GM12878 (cell line): ENCODE data around the gene SAPCD2. TPM values are rescaled to one million over a fixed set of nuclear protein-coding genes. Genes with fewer than 3 reads are reported as not detected.

Source experiments
- ATAC-seq: fragments of 200-7000 bp; cut with Tn5 transposase; 3 replicates; pipeline ENCODE4 v1.9.1; 2020; ENCODE audit warnings: mild to moderate bottlenecking, moderate library complexity
- BruUV-seq: library from RNA; stranded (reverse); fragments of 400-500 nt; replicated peaks from 2 replicates; lab custom pipeline; 2021; lab: Mats Ljungman, UMichigan
- CTCF ChIA-PET: fragments of 300-600 bp; sonication (Branson Sonifier 250); formaldehyde crosslinking; extraction: SDS; loops from one replicate; lab custom pipeline; 2021; ENCODE audit warnings: inconsistent platforms; lab: Yijun Ruan, JAX
- POLR2A ChIA-PET: fragments of 350-600 bp; formaldehyde crosslinking; extraction: SDS; loops from one replicate; lab custom pipeline; 2021; ENCODE audit warnings: inconsistent platforms; lab: Charles Lee
- RAD21 ChIA-PET: fragments of 300-600 bp; sonication (Branson Sonifier 250); formaldehyde crosslinking; loops from one replicate; lab custom pipeline; 2023; ENCODE audit warnings: antibody characterized with exemption; ENCODE audit not compliant: unreplicated experiment; lab: Charles Lee
- SMC1A ChIA-PET: fragments of 300-600 bp; sonication (Branson Sonifier 250); formaldehyde crosslinking; loops from one replicate; lab custom pipeline; 2023; ENCODE audit not compliant: unreplicated experiment, uncharacterized antibody; lab: Charles Lee
- DNase-seq: peaks from one replicate; pipeline ENCODE4 v3.0.0-alpha.2; 2011; ENCODE audit warnings: low read depth, low spot score
- FAIRE-seq: peaks from 3 replicates; lab custom pipeline; 2011; peaks lifted over from hg19 to GRCh38; lab: Jason Lieb, UNC
- H2AFZ ChIP-seq: 2 replicates; pipeline ENCODE4 v1.6.0; 2011; ENCODE audit warnings: low read depth, low read length, control low read depth; ENCODE audit not compliant: control insufficient read depth
- H3K27ac ChIP-seq: 2 replicates; pipeline ENCODE4 v1.5.1; 2011; ENCODE audit warnings: control low read depth; ENCODE audit not compliant: control insufficient read depth, insufficient read depth
- H3K27me3 ChIP-seq, 2 experiments: replicated peaks in 1 of 2; 2 replicates each; pipeline versions ENCODE4 v1.6.0 to v1.6.1; 2011; ENCODE audit warnings: low read length in 1 of 2; ENCODE audit not compliant: control insufficient read depth in 2 of 2, insufficient read depth in 2 of 2
- H3K36me3 ChIP-seq, 2 experiments: 2 replicates each; pipeline ENCODE4 v1.5.1; 2011; ENCODE audit warnings: low read length in 1 of 2; ENCODE audit not compliant: control insufficient read depth in 2 of 2, insufficient read depth in 2 of 2
- H3K4me1 ChIP-seq: 2 replicates; pipeline ENCODE4 v1.6.1; 2011; ENCODE audit warnings: mild to moderate bottlenecking, low read length, moderate library complexity, mixed read lengths; ENCODE audit not compliant: control insufficient read depth, insufficient read depth
- H3K4me2 ChIP-seq: 2 replicates; pipeline ENCODE4 v1.6.0; 2011; ENCODE audit warnings: control low read depth; ENCODE audit not compliant: control insufficient read depth, insufficient read depth
- H3K4me3 ChIP-seq: fragments of 200-600 bp; sonication (generic); 2 replicates; pipeline ENCODE4 v1.5.1; 2016
- H3K79me2 ChIP-seq: 2 replicates; pipeline ENCODE4 v1.6.0; 2011; ENCODE audit warnings: low read length; ENCODE audit not compliant: control insufficient read depth, insufficient read depth
- H3K9ac ChIP-seq: 2 replicates; pipeline ENCODE4 v1.8.0; 2011; ENCODE audit warnings: low read length, control low read depth, mixed read lengths; ENCODE audit not compliant: control insufficient read depth, insufficient read depth
- H3K9me3 ChIP-seq: replicated peaks from 3 replicates; pipeline ENCODE4 v1.5.1; 2011; ENCODE audit warnings: mild to moderate bottlenecking, low read length; ENCODE audit not compliant: control insufficient read depth, insufficient read depth
- H4K20me1 ChIP-seq: 2 replicates; pipeline ENCODE4 v1.6.0; 2011; ENCODE audit not compliant: control insufficient read depth, insufficient read depth
- ELK1 ChIP-seq: IDR thresholded peaks from 2 replicates; pipeline ENCODE4 v1.6.1; 2012; ENCODE audit warnings: low read depth, low read length, improper control_type of control experiment
- IKZF1 ChIP-seq: fragments of 450-650 bp; conservative IDR thresholded peaks from 2 replicates; pipeline ENCODE4 v1.6.1; 2017; ENCODE audit warnings: antibody characterized with exemption, mild to moderate bottlenecking
- KLF5 ChIP-seq: fragments of 450-650 bp; IDR thresholded peaks from 2 replicates; pipeline ENCODE4 v1.6.1; 2014; ENCODE audit warnings: mild to moderate bottlenecking; ENCODE audit not compliant: partially characterized antibody
- MLLT1 ChIP-seq: fragments of 450-650 bp; IDR thresholded peaks from 2 replicates; pipeline ENCODE4 v1.6.1; 2016; ENCODE audit warnings: mild to moderate bottlenecking
- MTA3 ChIP-seq: IDR thresholded peaks from 2 replicates; pipeline ENCODE4 v1.6.1; 2012; ENCODE audit warnings: low read length, inconsistent platforms, borderline replicate concordance
- POLR2AphosphoS2 ChIP-seq: IDR thresholded peaks from 2 replicates; pipeline ENCODE4 v1.6.1; 2011; ENCODE audit warnings: low read depth, mild to moderate bottlenecking, low read length, improper control_type of control experiment, moderate library complexity
- SKIL ChIP-seq: fragments of 450-650 bp; IDR thresholded peaks from 2 replicates; pipeline ENCODE4 v1.6.1; 2017; ENCODE audit warnings: mild to moderate bottlenecking, low read depth, inconsistent platforms; ENCODE audit not compliant: poor library complexity, severe bottlenecking
- SMAD1 ChIP-seq: fragments of 450-650 bp; IDR thresholded peaks from 2 replicates; pipeline ENCODE4 v1.6.1; 2018; ENCODE audit warnings: mild to moderate bottlenecking, low read depth; ENCODE audit not compliant: partially characterized antibody
- ZNF687 ChIP-seq: fragments of 450-650 bp; IDR thresholded peaks from 2 replicates; pipeline ENCODE4 v1.6.1; 2017; ENCODE audit warnings: mild to moderate bottlenecking, moderate library complexity
- WGBS: methylation state at CpG from one replicate; pipeline ENCODE4 v1.1.6; 2016; ENCODE audit warnings: low lambda C conversion rate; ENCODE audit not compliant: insufficient replicate concordance, insufficient coverage; ENCODE audit errors: missing lambda C conversion rate; 5-methylcytosine and 5-hydroxymethylcytosine counted together
- in situ Hi-C: fragments of 300-500 bp; cut with MboI; formaldehyde crosslinking; loops from 9 replicates; pipeline ENCODE4 v1.14.3; 2018; ENCODE audit warnings: mixed read lengths
- intact Hi-C: fragments of 100-400 bp; cut with micrococcal nuclease; formaldehyde crosslinking; loops from one replicate; pipeline ENCODE4 v1.14.2; 2022; ENCODE audit not compliant: unreplicated experiment
- polyA plus RNA-seq, 11 experiments: library from polyadenylated mRNA; depleted of rRNA in 4 of 11; unstranded in 6 of 11; stranded (reverse) in 5 of 11; fragments of >200 nt; fragmentation: Nextera tagmentation in 4 of 11; fragmentation: Illumina TruSeq in 1 of 11; extraction: Ambion mirVana in 4 of 11; extraction: Trizol in 1 of 11; gene quantifications; 1 replicate in 1 of 11; 2 replicates in 10 of 11; pipeline versions ENCODE4 v1.2.1 to v1.2.3, GENCODE V29; 2011 to 2016; ENCODE audit warnings: inconsistent platforms in 2 of 11, missing spikeins in 2 of 11, low read depth in 1 of 11
- total RNA-seq, 4 experiments: library from RNA; depleted of rRNA in 3 of 4; stranded (reverse); fragments of >200 nt in 3 of 4; fragmentation: Illumina TruSeq in 1 of 4; extraction: Trizol in 1 of 4; gene quantifications; 2 replicates each; pipeline versions ENCODE4 v1.2.1 to v1.2.3, GENCODE V29; 2013 to 2021

Gene SAPCD2
- total and polyA plus RNA-seq, 10 of the 15 experiments (the other 5 are each of a cell fraction or from before 2014, with no cell fraction given): 1.6 to 35.2 (median 7.2) TPM

- ATAC-seq (no peak), DNase-seq (no peak), FAIRE-seq (no peak)
- H3K4me3 ChIP-seq: no peak overlapping the region
- ChIA-PET RAD21 (interaction anchor here (1.1 kb wide), 1 partner anchor 19 kb away, joined by 3 read pairs; the partner anchor contains the start of gene MAN1B1), SMC1A (no interaction called here), CTCF (no interaction called here), POLR2A (no interaction called here)
- no peak overlapping the region for H2AFZ ChIP-seq
- in situ Hi-C loops (no loop called here), intact Hi-C loops (no loop called here)
- no peaks in the 10 kb centered on the region; the same call in 1 of the 2 replicates for H4K20me1 ChIP-seq
- peaks cover 15% of the 10 kb centered on the region; the same call in 2 of the 3 replicates for H3K9me3 ChIP-seq
- H3K4me2 ChIP-seq: no peak overlapping the region
- 83% methylated on average over 25 of the region's 31 CpGs for WGBS
- no TSS peak for BruUV-seq
- no peak overlapping the region for H3K9ac ChIP-seq
- peaks cover 28 to 71% of the 10 kb centered on the region in 2 experiments; a peak in 3 of 4 replicates for H3K36me3 ChIP-seq
- H3K27ac ChIP-seq: no peak overlapping the region
- no peaks in the 10 kb centered on the region for H3K27me3 ChIP-seq
- H3K4me1 ChIP-seq: no peaks in the 10 kb centered on the region
- H3K79me2 ChIP-seq: no peaks in the 10 kb centered on the region; the same call in 1 of the 2 replicates
- no peak for TF ChIP-seq IKZF1
- no peak for TF ChIP-seq SMAD1
- no peak for TF ChIP-seq POLR2AphosphoS2
- no peak for TF ChIP-seq KLF5
- TF ChIP-seq ZNF687: no peak
- no peak for TF ChIP-seq SKIL
- TF ChIP-seq ELK1: no peak
- TF ChIP-seq MLLT1: no peak
- TF ChIP-seq MTA3: no peak
Measured at GRCh38 chr9:137105814-137106661, 35.7 kb upstream of the SAPCD2 start.
